SK-N-SH treated with all-trans-retinoic acid at 6 μM for 48 hours (cell line): Measurements from ENCODE around the gene ST6GALNAC4.

ENCODE experiments used
- ARNTL ChIP-seq: fragments of 450-650 bp; formaldehyde crosslinking; IDR thresholded peaks from 2 replicates; pipeline ENCODE4 v1.5.0; 2020; ENCODE audit warnings: low read depth, mild to moderate bottlenecking, moderate library complexity, borderline replicate concordance
- CREB5 ChIP-seq: fragments of 250-450 bp; sonication (Bioruptor Pico); IDR thresholded peaks from 2 replicates; pipeline ENCODE4 v1.5.1; 2020; ENCODE audit warnings: low read depth, mild to moderate bottlenecking, moderate library complexity
- PPARA ChIP-seq: fragments of 250-450 bp; sonication (Bioruptor Pico); IDR thresholded peaks from 2 replicates; pipeline ENCODE4 v1.5.0; 2020; ENCODE audit warnings: mild to moderate bottlenecking, borderline replicate concordance
- ZFP30 ChIP-seq: fragments of 450-650 bp; formaldehyde crosslinking; IDR thresholded peaks from 2 replicates; pipeline ENCODE4 v1.5.0; 2022; ENCODE audit warnings: mild to moderate bottlenecking, moderate library complexity
- ZNF70 ChIP-seq: fragments of 450-650 bp; formaldehyde crosslinking; IDR thresholded peaks from 2 replicates; pipeline ENCODE4 v1.5.0; 2020; ENCODE audit warnings: mild to moderate bottlenecking, moderate library complexity

- TF ChIP-seq ZFP30 (CRISPR knock-in tag) (no peak), PPARA (CRISPR knock-in tag) (no peak), ARNTL (CRISPR knock-in tag) (no peak), CREB5 (CRISPR knock-in tag) (no peak; the same call in 1 of the 2 replicates), ZNF70 (CRISPR knock-in tag) (no peak)
Observed at GRCh38 chr9:127931092-127931881, 14.4 kb upstream of the ST6GALNAC4 start.
